Sigmoid colon (tissue), 7 donors: Measurements from ENCODE around the gene MAP4K4. TPM values are rescaled to one million over a fixed set of nuclear protein-coding genes. Genes with fewer than 3 reads are reported as not detected.

Experiments
- DNase-seq: peaks from one replicate; pipeline ENCODE4 v3.0.0-alpha.2; 2019
- H3K27ac ChIP-seq, 4 donors: fragments of 200-600 bp; sonication (generic); one replicate each; pipeline ENCODE4 v1.5.1; 2016 to 2019; ENCODE audit warnings: mild to moderate bottlenecking in 1 of 4
- H3K27me3 ChIP-seq, 3 donors: fragments of 200-600 bp; sonication (generic); one replicate each; pipeline ENCODE4 v1.5.1; 2019; ENCODE audit warnings: mild to moderate bottlenecking in 1 of 3
- H3K36me3 ChIP-seq, 4 donors: fragments of 200-600 bp; sonication (generic); one replicate each; pipeline ENCODE4 v1.5.1; 2016 to 2019
- H3K4me1 ChIP-seq, 4 donors: fragments of 200-600 bp; sonication (generic); one replicate each; pipeline ENCODE4 v1.5.1; 2017 to 2019
- H3K4me3 ChIP-seq, 4 donors: fragments of 200-600 bp; sonication (generic); one replicate each; pipeline ENCODE4 v1.5.1; 2017 to 2019; ENCODE audit warnings: mild to moderate bottlenecking in 2 of 4, moderate library complexity in 1 of 4
- H3K9me3 ChIP-seq, 4 donors: fragments of 200-600 bp in 3 of 4; sonication (generic) in 3 of 4; one replicate each; pipeline versions ENCODE4 v1.5.1 to v1.6.1; 2013 to 2019
- EP300 ChIP-seq, 4 donors: sonication (generic); formaldehyde crosslinking; IDR thresholded peaks; one replicate each; pipeline ENCODE4 v1.6.1; 2017; ENCODE audit warnings: antibody characterized with exemption in 4 of 4
- POLR2A ChIP-seq, 2 donors: fragments of 450-650 bp; IDR thresholded peaks; one replicate each; pipeline ENCODE4 v1.6.1; 2016; ENCODE audit warnings: antibody characterized with exemption in 2 of 2, mild to moderate bottlenecking in 2 of 2, moderate library complexity in 2 of 2
- POLR2AphosphoS5 ChIP-seq, 4 donors: sonication (generic); formaldehyde crosslinking; IDR thresholded peaks; one replicate each; pipeline ENCODE4 v1.6.1; 2017; ENCODE audit warnings: antibody characterized with exemption in 4 of 4
- WGBS, 2 donors: extraction: QIAGEN DNeasy Blood & Tissue Kit; methylation state at CpG; one replicate each; pipeline ENCODE4 v1.1.7; 2013; 5-methylcytosine and 5-hydroxymethylcytosine counted together
- intact Hi-C: fragments of 100-400 bp; cut with DNase I; formaldehyde crosslinking; loops from one replicate; pipeline ENCODE4 v1.15.1; 2023
- polyA plus RNA-seq, 3 donors: library from polyadenylated mRNA; stranded (reverse); fragments of 200-250 nt; gene quantifications; one replicate each; pipeline ENCODE4 v1.2.3, GENCODE V29; 2013
- total RNA-seq, 4 donors: library from RNA; depleted of rRNA; stranded (reverse); fragments of >200 nt; gene quantifications; one replicate each; pipeline ENCODE4 v1.1.0, GENCODE V29; 2016
- TF ChIP-seq, protein P1 (sequence below), 4 experiments: fragments of 450-650 bp in 3 of 4; fragments of 200-600 bp in 1 of 4; IDR thresholded peaks; one replicate each; pipeline ENCODE4 v1.5.1; 2016 to 2019; ENCODE audit warnings: antibody characterized with exemption in 4 of 4, mild to moderate bottlenecking in 3 of 4, moderate library complexity in 2 of 4
- donor health status: healthy with polysubstance abuse.
- donor health status: Bipolar disorder and iron deficiency.
- donor health status: healthy.

MAP4K4 gene
- total and polyA plus RNA-seq, 7 donors = 8.8 to 62.9 (median 37.2) TPM

DNA sequence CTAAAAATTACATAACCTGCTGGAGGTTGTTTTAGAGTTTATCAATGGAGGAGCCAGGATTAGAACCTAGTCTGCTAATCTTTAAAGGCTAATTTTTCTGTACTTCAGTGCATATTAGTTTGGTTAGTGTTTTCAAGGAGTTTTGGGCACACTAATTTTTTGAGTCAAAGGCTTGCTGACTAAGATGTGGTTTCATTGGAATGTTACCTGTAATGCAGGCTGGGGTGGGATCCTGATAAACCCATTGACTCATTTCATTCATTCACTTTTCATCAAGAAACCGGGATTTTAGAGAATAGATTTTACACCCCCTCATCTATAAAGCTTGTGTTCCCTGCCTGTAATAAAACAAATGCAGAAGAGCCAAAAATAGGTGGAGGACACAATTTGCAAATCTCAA is 202.4 kb downstream of the MAP4K4 start:
- intact Hi-C loops = no loop called here
- TF ChIP-seq POLR2A (IDR thresholded peaks at IDR 0.05) (no peak), POLR2AphosphoS5 (IDR thresholded peaks at IDR 0.05) (no peak), EP300 (IDR thresholded peaks at IDR 0.05) (no peak)
- TF ChIP-seq, protein P1, sequence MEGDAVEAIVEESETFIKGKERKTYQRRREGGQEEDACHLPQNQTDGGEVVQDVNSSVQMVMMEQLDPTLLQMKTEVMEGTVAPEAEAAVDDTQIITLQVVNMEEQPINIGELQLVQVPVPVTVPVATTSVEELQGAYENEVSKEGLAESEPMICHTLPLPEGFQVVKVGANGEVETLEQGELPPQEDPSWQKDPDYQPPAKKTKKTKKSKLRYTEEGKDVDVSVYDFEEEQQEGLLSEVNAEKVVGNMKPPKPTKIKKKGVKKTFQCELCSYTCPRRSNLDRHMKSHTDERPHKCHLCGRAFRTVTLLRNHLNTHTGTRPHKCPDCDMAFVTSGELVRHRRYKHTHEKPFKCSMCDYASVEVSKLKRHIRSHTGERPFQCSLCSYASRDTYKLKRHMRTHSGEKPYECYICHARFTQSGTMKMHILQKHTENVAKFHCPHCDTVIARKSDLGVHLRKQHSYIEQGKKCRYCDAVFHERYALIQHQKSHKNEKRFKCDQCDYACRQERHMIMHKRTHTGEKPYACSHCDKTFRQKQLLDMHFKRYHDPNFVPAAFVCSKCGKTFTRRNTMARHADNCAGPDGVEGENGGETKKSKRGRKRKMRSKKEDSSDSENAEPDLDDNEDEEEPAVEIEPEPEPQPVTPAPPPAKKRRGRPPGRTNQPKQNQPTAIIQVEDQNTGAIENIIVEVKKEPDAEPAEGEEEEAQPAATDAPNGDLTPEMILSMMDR (IDR thresholded peaks at IDR 0.05) = no peak
- DNase-seq = no peak
- no peak overlapping the region for H3K4me3 ChIP-seq
- 81 to 86% methylated on average over 1 of the region's 1 CpG for WGBS, 2 donors
- no peaks in the 10 kb centered on the region for H3K36me3 ChIP-seq
- H3K9me3 ChIP-seq = peaks cover 0 to 4% (median 2%) of the 10 kb centered on the region in 4 donors
- no peaks in the 10 kb centered on the region for H3K27me3 ChIP-seq
- H3K4me1 ChIP-seq = no peaks in the 10 kb centered on the region
- no peak overlapping the region for H3K27ac ChIP-seq

DNA sequence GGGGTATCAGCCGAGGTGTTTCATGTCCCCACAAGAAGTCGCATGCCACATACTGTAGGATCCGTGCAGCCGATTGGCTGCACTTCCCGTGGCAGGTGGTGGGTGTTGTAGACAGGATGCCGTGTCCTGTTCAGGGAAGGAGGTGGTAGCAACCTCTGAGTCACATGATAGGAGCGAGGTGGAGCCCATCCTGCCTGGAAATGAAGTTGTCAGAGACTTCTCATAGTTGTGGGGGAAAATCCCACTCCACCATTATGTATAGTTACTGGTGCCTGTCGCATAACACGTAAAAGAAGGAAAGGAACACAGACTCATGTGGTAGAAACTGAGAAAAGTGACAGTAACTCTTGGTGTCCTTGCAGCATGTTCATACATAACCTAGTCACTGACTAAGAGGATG is 202.9 kb downstream of the MAP4K4 start:
- DNase-seq = no peak
- 83 to 86% methylated on average over 9 of the region's 9 CpGs for WGBS, 2 donors
- Histone ChIP-seq H3K4me1 (no peaks in the 10 kb centered on the region), H3K27ac (no peak overlapping the region), H3K9me3 (peaks cover 0 to 4% (median 2%) of the 10 kb centered on the region in 4 donors), H3K27me3 (no peaks in the 10 kb centered on the region), H3K36me3 (no peaks in the 10 kb centered on the region), H3K4me3 (no peak overlapping the region)
- intact Hi-C loops = no loop called here
- TF ChIP-seq POLR2AphosphoS5 (IDR thresholded peaks at IDR 0.05) = no peak
- no peak for TF ChIP-seq EP300 (IDR thresholded peaks at IDR 0.05)
- TF ChIP-seq, protein P1 (IDR thresholded peaks at IDR 0.05) = no peak
- no peak for TF ChIP-seq POLR2A (IDR thresholded peaks at IDR 0.05)

DNA sequence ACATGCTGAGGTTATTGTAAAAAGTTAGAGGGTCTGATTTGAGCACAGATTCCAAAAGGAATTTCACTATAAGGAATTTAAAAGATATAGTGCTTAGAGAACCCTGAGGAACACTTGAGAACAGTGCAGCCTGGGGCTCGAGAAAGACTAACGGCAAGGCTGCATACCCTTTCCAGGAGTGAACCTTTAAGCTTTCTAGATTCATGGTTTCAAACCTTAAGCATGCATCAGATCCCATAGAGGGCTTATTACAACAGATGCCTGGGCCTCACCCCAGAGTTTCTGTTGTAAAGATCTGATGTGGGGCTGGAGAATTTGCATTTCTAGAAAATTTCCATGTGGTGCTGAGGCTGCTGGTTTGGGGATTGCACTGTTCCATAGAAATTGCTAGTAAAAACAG is 203.7 kb downstream of the MAP4K4 start:
- H3K4me1 ChIP-seq = no peaks in the 10 kb centered on the region
- no peak for TF ChIP-seq POLR2AphosphoS5 (IDR thresholded peaks at IDR 0.05)
- TF ChIP-seq, protein P1 (IDR thresholded peaks at IDR 0.05) = no peak
- TF ChIP-seq EP300 (IDR thresholded peaks at IDR 0.05) = no peak
- TF ChIP-seq POLR2A (IDR thresholded peaks at IDR 0.05) = no peak
- H3K36me3 ChIP-seq = no peaks in the 10 kb centered on the region
- H3K27ac ChIP-seq = no peak overlapping the region
- H3K27me3 ChIP-seq = no peaks in the 10 kb centered on the region
- 88 to 93% methylated on average over 2 of the region's 2 CpGs for WGBS, 2 donors
- H3K4me3 ChIP-seq = no peak overlapping the region
- H3K9me3 ChIP-seq = peaks cover 0 to 4% (median 4%) of the 10 kb centered on the region in 4 donors
- DNase-seq = no peak
- intact Hi-C loops = no loop called here

DNA sequence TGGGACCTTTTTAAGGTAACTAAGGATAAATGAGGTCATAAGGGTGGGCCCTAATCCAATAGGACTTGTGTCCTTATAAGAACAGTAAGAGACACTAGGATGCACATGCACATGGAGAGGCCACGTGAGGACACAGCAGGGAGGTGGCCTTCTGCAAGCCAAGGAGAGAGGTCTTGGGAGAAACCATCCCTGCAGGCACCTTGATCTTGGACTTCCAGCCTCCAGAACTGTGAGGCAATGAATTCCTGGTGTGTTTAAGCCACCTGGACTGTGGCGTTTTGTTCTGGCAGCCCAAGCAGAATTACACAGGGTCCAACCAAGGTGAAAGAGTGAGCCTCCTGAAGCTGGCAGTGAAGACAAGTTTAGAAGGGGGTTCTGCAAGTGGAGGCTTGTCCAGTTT is 204.7 kb downstream of the MAP4K4 start:
- no peak overlapping the region for H3K27ac ChIP-seq
- TF ChIP-seq EP300 (IDR thresholded peaks at IDR 0.05) (no peak), POLR2AphosphoS5 (IDR thresholded peaks at IDR 0.05) (no peak), POLR2A (IDR thresholded peaks at IDR 0.05) (no peak)
- TF ChIP-seq, protein P1 (IDR thresholded peaks at IDR 0.05) = no peak
- H3K36me3 ChIP-seq = no peaks in the 10 kb centered on the region
- DNase-seq = no peak
- WGBS, 2 donors = 87 to 94% methylated on average over 2 of the region's 2 CpGs
- H3K4me3 ChIP-seq = no peak overlapping the region
- no peaks in the 10 kb centered on the region for H3K27me3 ChIP-seq
- no peaks in the 10 kb centered on the region for H3K4me1 ChIP-seq
- peaks cover 0 to 4% (median 4%) of the 10 kb centered on the region in 4 donors for H3K9me3 ChIP-seq
- intact Hi-C loops = no loop called here

DNA sequence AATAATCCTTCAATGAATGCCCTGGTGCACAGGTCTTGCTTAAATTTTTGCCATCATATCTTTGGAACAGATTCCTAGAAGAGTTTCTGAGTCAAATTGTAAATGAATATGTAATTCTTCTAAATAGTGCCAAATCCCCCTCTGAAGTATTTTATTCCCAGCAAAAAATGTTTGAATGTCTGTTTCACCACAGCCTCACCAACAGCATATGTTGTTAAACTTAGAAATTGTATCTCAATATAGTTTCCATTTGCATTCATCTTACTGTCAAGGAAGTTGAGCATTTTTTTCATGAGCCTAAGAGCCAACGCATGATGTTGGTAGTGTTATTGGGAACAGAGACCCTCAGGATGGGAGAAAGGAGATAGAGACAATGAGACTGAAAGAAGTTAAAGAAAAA is 207.4 kb downstream of the MAP4K4 start:
- Histone ChIP-seq H3K27me3 (no peaks in the 10 kb centered on the region), H3K27ac (no peak overlapping the region), H3K36me3 (no peaks in the 10 kb centered on the region), H3K4me3 (no peak overlapping the region), H3K4me1 (no peaks in the 10 kb centered on the region), H3K9me3 (peaks cover 0 to 7% (median 4%) of the 10 kb centered on the region in 4 donors)
- intact Hi-C loops = no loop called here
- no peak for DNase-seq
- TF ChIP-seq EP300 (IDR thresholded peaks at IDR 0.05) (no peak), POLR2AphosphoS5 (IDR thresholded peaks at IDR 0.05) (no peak), POLR2A (IDR thresholded peaks at IDR 0.05) (no peak)
- TF ChIP-seq, protein P1 (IDR thresholded peaks at IDR 0.05) = no peak
- WGBS, 2 donors = 92 to 97% methylated on average over 1 of the region's 1 CpG
